GM12878 (cell line): ENCODE results near the gene ABCC11. TPM values are rescaled to one million over a fixed set of nuclear protein-coding genes. Genes with fewer than 3 reads are reported as not detected.

Source experiments
- ATF2 ChIP-seq: IDR thresholded peaks from 2 replicates; pipeline ENCODE4 v1.6.1; 2012; ENCODE audit warnings: low read length, inconsistent platforms
- BCL11A ChIP-seq: IDR thresholded peaks from 2 replicates; pipeline ENCODE4 v1.6.1; 2011; ENCODE audit warnings: low read depth, low read length
- BHLHE40 ChIP-seq, 2 experiments: fragments of 450-650 bp in 1 of 2; IDR thresholded peaks; 2 replicates each; pipeline ENCODE4 v1.6.1; 2011 to 2017; ENCODE audit warnings: low read depth in 2 of 2, borderline replicate concordance in 1 of 2, improper control_type of control experiment in 1 of 2, low read length in 1 of 2, mild to moderate bottlenecking in 1 of 2
- CBX3 ChIP-seq: fragments of 200-600 bp; sonication (generic); IDR thresholded peaks from 2 replicates; pipeline ENCODE4 v1.6.1; 2016; ENCODE audit warnings: low read depth, borderline replicate concordance
- CEBPB ChIP-seq, 2 experiments: fragments of 150-350 bp in 1 of 2; IDR thresholded peaks; 2 replicates each; pipeline ENCODE4 v1.6.1; 2012 to 2014; ENCODE audit warnings: low read depth in 2 of 2, low read length in 2 of 2, borderline replicate concordance in 1 of 2, inconsistent platforms in 1 of 2
- CHD4 ChIP-seq: fragments of 200-600 bp; sonication (generic); IDR thresholded peaks from 2 replicates; pipeline ENCODE4 v1.6.1; 2016; ENCODE audit warnings: mild to moderate bottlenecking
- HDAC2 ChIP-seq: fragments of 200-600 bp; sonication (generic); IDR thresholded peaks from 2 replicates; pipeline ENCODE4 v1.6.1; 2017
- IKZF2 ChIP-seq, 2 experiments: fragments of 450-650 bp; IDR thresholded peaks; 2 replicates each; pipeline ENCODE4 v1.6.1; 2017; ENCODE audit warnings: mild to moderate bottlenecking in 2 of 2, moderate library complexity in 2 of 2
- IRF3 ChIP-seq: fragments of 450-650 bp; IDR thresholded peaks from 2 replicates; pipeline ENCODE4 v1.6.1; 2014; ENCODE audit warnings: mild to moderate bottlenecking
- JUNB ChIP-seq: IDR thresholded peaks from 2 replicates; pipeline ENCODE4 v1.6.1; 2016; ENCODE audit warnings: antibody characterized with exemption, mild to moderate bottlenecking
- MAX ChIP-seq: IDR thresholded peaks from 2 replicates; pipeline ENCODE4 v1.6.1; 2012; ENCODE audit warnings: low read depth, low read length, improper control_type of control experiment
- MTA2 ChIP-seq: fragments of 450-650 bp; IDR thresholded peaks from 2 replicates; pipeline ENCODE4 v1.6.1; 2016; ENCODE audit warnings: low read depth, mild to moderate bottlenecking, moderate library complexity
- MTA3 ChIP-seq: IDR thresholded peaks from 2 replicates; pipeline ENCODE4 v1.6.1; 2012; ENCODE audit warnings: low read length, inconsistent platforms, borderline replicate concordance
- NR2C2 ChIP-seq: IDR thresholded peaks from 2 replicates; pipeline ENCODE4 v1.6.1; 2011; ENCODE audit warnings: borderline replicate concordance, low read depth; ENCODE audit not compliant: control insufficient read depth, insufficient read length
- NRF1 ChIP-seq: conservative IDR thresholded peaks from 2 replicates; pipeline ENCODE4 v1.6.1; 2011; ENCODE audit warnings: mild to moderate bottlenecking, low read depth, low read length, improper control_type of control experiment
- POU2F2 ChIP-seq: IDR thresholded peaks from 3 replicates; pipeline ENCODE4 v1.6.1; 2011; ENCODE audit warnings: low read depth, mild to moderate bottlenecking, low read length, borderline replicate concordance
- PRDM15 ChIP-seq: fragments of 450-650 bp; formaldehyde crosslinking; IDR thresholded peaks from 2 replicates; pipeline ENCODE4 v1.4.0; 2020; ENCODE audit warnings: mild to moderate bottlenecking, moderate library complexity
- RFX5 ChIP-seq: IDR thresholded peaks from 2 replicates; pipeline ENCODE4 v1.6.1; 2011; ENCODE audit warnings: low read depth, low read length, improper control_type of control experiment
- RUNX3 ChIP-seq: IDR thresholded peaks from 2 replicates; pipeline ENCODE4 v1.6.1; 2012; ENCODE audit warnings: low read length, inconsistent platforms
- SIX5 ChIP-seq: IDR thresholded peaks from 2 replicates; pipeline ENCODE4 v1.6.1; 2011; ENCODE audit warnings: mild to moderate bottlenecking, low read depth, low read length, moderate library complexity; ENCODE audit not compliant: severe bottlenecking
- TBL1XR1 ChIP-seq: IDR thresholded peaks from 2 replicates; pipeline ENCODE4 v1.6.1; 2012; ENCODE audit warnings: low read depth, low read length, improper control_type of control experiment
- USF1 ChIP-seq: IDR thresholded peaks from 2 replicates; pipeline ENCODE4 v1.6.1; 2011; ENCODE audit warnings: borderline replicate concordance, low read depth, mild to moderate bottlenecking, moderate library complexity, mixed read lengths, low read length; ENCODE audit not compliant: insufficient read depth; ENCODE audit errors: extremely low read length
- ZNF207 ChIP-seq: fragments of 450-650 bp; IDR thresholded peaks from 2 replicates; pipeline ENCODE4 v1.6.1; 2014; ENCODE audit warnings: antibody characterized with exemption, mild to moderate bottlenecking, borderline replicate concordance
- ZNF274 ChIP-seq: IDR thresholded peaks from one replicate; pipeline ENCODE4 v1.8.0; 2011; ENCODE audit not compliant: insufficient read length, insufficient read depth
- ZSCAN29 ChIP-seq: fragments of 450-650 bp; IDR thresholded peaks from 2 replicates; pipeline ENCODE4 v1.6.1; 2017; ENCODE audit warnings: mild to moderate bottlenecking, moderate library complexity
- polyA plus RNA-seq, 11 experiments: library from polyadenylated mRNA; depleted of rRNA in 4 of 11; unstranded in 6 of 11; stranded (reverse) in 5 of 11; fragments of >200 nt; fragmentation: Nextera tagmentation in 4 of 11; fragmentation: Illumina TruSeq in 1 of 11; extraction: Ambion mirVana in 4 of 11; extraction: Trizol in 1 of 11; gene quantifications; 1 replicate in 1 of 11; 2 replicates in 10 of 11; pipeline versions ENCODE4 v1.2.1 to v1.2.3, GENCODE V29; 2011 to 2016; ENCODE audit warnings: inconsistent platforms in 2 of 11, missing spikeins in 2 of 11, low read depth in 1 of 11
- total RNA-seq, 4 experiments: library from RNA; depleted of rRNA in 3 of 4; stranded (reverse); fragments of >200 nt in 3 of 4; fragmentation: Illumina TruSeq in 1 of 4; extraction: Trizol in 1 of 4; gene quantifications; 2 replicates each; pipeline versions ENCODE4 v1.2.1 to v1.2.3, GENCODE V29; 2013 to 2021

Gene ABCC11
- total and polyA plus RNA-seq, 10 of the 15 experiments (the other 5 are each of a cell fraction or from before 2014, with no cell fraction given), result 0.04 to 0.20 (median 0.10) TPM; not detected in 6

- TF ChIP-seq JUNB, result peak; percentile 96
- TF ChIP-seq USF1, result no peak
- peak; percentile 56; the same call in 1 of the 2 replicates for TF ChIP-seq MTA2
- no peak for TF ChIP-seq CBX3
- no peak for TF ChIP-seq IRF3
- TF ChIP-seq MTA3, result 0 out of 2 replicates have a peak, but pooled peaks have one; percentile 71
- TF ChIP-seq RUNX3, result peak; percentile 92
- TF ChIP-seq SIX5, result no peak
- no peak for TF ChIP-seq ZSCAN29
- TF ChIP-seq HDAC2, result no peak
- no peak for TF ChIP-seq NRF1
- no peak for TF ChIP-seq ZNF274
- TF ChIP-seq BHLHE40 (IDR thresholded peaks at IDR 0.05; ENCODE audit: borderline replicate concordance in 1 of 2, low read depth in 2 of 2, low read length in 1 of 2), result peak in 1 of 2 experiments; percentile 37; a peak in 1 of 4 replicates
- peak; percentile 91 for TF ChIP-seq ATF2
- TF ChIP-seq CHD4, result no peak
- no peak for TF ChIP-seq NR2C2
- TF ChIP-seq BCL11A, result peak; percentile 83; the same call in 1 of the 2 replicates
- TF ChIP-seq ZNF207, result no peak
- no peak for TF ChIP-seq RFX5
- TF ChIP-seq MAX, result no peak
- peak; percentile 80 to 87 for TF ChIP-seq IKZF2 (IDR thresholded peaks at IDR 0.05)
- TF ChIP-seq TBL1XR1, result no peak
- TF ChIP-seq CEBPB (IDR thresholded peaks at IDR 0.05; ENCODE audit: borderline replicate concordance in 1 of 2, low read depth in 2 of 2, low read length in 2 of 2), result no peak
- no peak for TF ChIP-seq POU2F2
- no peak for TF ChIP-seq PRDM15
These were observed 89.0 kb downstream of the ABCC11 start (continued) for GRCh38 chr16:48158296-48158695.
